NCI-H187 (cell line): ENCODE data around the gene CNIH2.

ENCODE experiments used
- DNase-seq, 2 experiments: peaks; one replicate each; lab custom pipeline; 2025; lab: John Stamatoyannopoulos, UW

Gene CNIH2

GRCh38 chr11:66331542-66332370 is 53.8 kb downstream of the CNIH2 start:
- no peak for DNase-seq

- no peak for DNase-seq
Measured at GRCh38 chr11:66332371-66333219, 54.6 kb downstream of the CNIH2 start.

- DNase-seq, result no peak
Measured at GRCh38 chr11:66333220-66333877, 55.4 kb downstream of the CNIH2 start.
